BLaER1 (cell line): ENCODE measurements around the gene PPP1R15B.

Experiments used
- H3K27ac ChIP-seq: shearing (Covaris generic); formaldehyde crosslinking; 2 replicates; pipeline ENCODE4 v1.8.1; 2022
- H3K27me3 ChIP-seq: shearing (Covaris generic); formaldehyde crosslinking; 2 replicates; pipeline ENCODE4 v1.8.1; 2022
- H3K36me3 ChIP-seq: shearing (Covaris generic); formaldehyde crosslinking; 2 replicates; pipeline ENCODE4 v1.8.1; 2022
- H3K4me1 ChIP-seq: shearing (Covaris generic); formaldehyde crosslinking; 2 replicates; pipeline ENCODE4 v1.8.1; 2022
- H3K4me2 ChIP-seq: shearing (Covaris generic); formaldehyde crosslinking; 2 replicates; pipeline ENCODE4 v1.8.1; 2022
- H3K4me3 ChIP-seq: shearing (Covaris generic); formaldehyde crosslinking; 2 replicates; pipeline ENCODE4 v1.8.1; 2022
- H3K9ac ChIP-seq: shearing (Covaris generic); formaldehyde crosslinking; 2 replicates; pipeline ENCODE4 v1.8.1; 2022
- H3K9me3 ChIP-seq: shearing (Covaris generic); formaldehyde crosslinking; 2 replicates; pipeline ENCODE4 v1.8.1; 2022
- H4K20me1 ChIP-seq: shearing (Covaris generic); formaldehyde crosslinking; 2 replicates; pipeline ENCODE4 v1.8.1; 2022
- Cebpa-rat ChIP-seq: shearing (Covaris generic); IDR thresholded peaks from 2 replicates; pipeline ENCODE4 v1.8.1; 2022

PPP1R15B gene

GRCh38 chr1:204367956-204368355 is 43.7 kb downstream of the PPP1R15B start:
- no peaks in the 10 kb centered on the region for H3K36me3 ChIP-seq

GRCh38 chr1:204367193-204367858 is 44.3 kb downstream of the PPP1R15B start:
- Histone ChIP-seq H3K27me3 (no peaks in the 10 kb centered on the region), H3K4me3 (no peak overlapping the region), H4K20me1 (no peaks in the 10 kb centered on the region), H3K27ac (no peak overlapping the region), H3K4me1 (peaks cover 19% of the 10 kb centered on the region), H3K4me2 (no peak overlapping the region), H3K9me3 (no peaks in the 10 kb centered on the region), H3K36me3 (no peaks in the 10 kb centered on the region), H3K9ac (no peak overlapping the region)
- no peak for TF ChIP-seq Cebpa-rat

More at GRCh38 chr1:204367956-204368355, 43.7 kb downstream of the PPP1R15B start:
- peaks cover 15% of the 10 kb centered on the region for H3K4me1 ChIP-seq
- no peak overlapping the region for H3K9ac ChIP-seq
- no peak overlapping the region for H3K4me3 ChIP-seq
- H3K9me3 ChIP-seq, result no peaks in the 10 kb centered on the region
- no peaks in the 10 kb centered on the region for H3K27me3 ChIP-seq
- no peak overlapping the region for H3K27ac ChIP-seq
- no peak for TF ChIP-seq Cebpa-rat
- H3K4me2 ChIP-seq, result no peak overlapping the region
- no peaks in the 10 kb centered on the region for H4K20me1 ChIP-seq

- Histone ChIP-seq H3K4me3 (no peak overlapping the region), H3K4me1 (peaks cover 22% of the 10 kb centered on the region), H4K20me1 (no peaks in the 10 kb centered on the region), H3K9me3 (no peaks in the 10 kb centered on the region), H3K27ac (no peak overlapping the region), H3K9ac (no peak overlapping the region), H3K4me2 (no peak overlapping the region), H3K36me3 (no peaks in the 10 kb centered on the region), H3K27me3 (no peaks in the 10 kb centered on the region)
- TF ChIP-seq Cebpa-rat, result no peak
These were observed 44.9 kb downstream of the PPP1R15B start for GRCh38 chr1:204366759-204367158.

- Histone ChIP-seq H3K9ac (peak overlapping the region; percentile 40), H3K9me3 (no peaks in the 10 kb centered on the region), H3K27me3 (no peaks in the 10 kb centered on the region), H3K4me2 (peak overlapping the region; percentile 88), H3K36me3 (no peaks in the 10 kb centered on the region), H3K4me1 (peaks cover 50% of the 10 kb centered on the region), H4K20me1 (no peaks in the 10 kb centered on the region), H3K27ac (peak overlapping the region; percentile 39; the same call in 1 of the 2 replicates), H3K4me3 (peak overlapping the region; percentile 62)
- TF ChIP-seq Cebpa-rat, result no peak
These were observed 48.1 kb downstream of the PPP1R15B start for GRCh38 chr1:204363335-204364114.

- peaks cover 55% of the 10 kb centered on the region for H3K4me1 ChIP-seq
- no peaks in the 10 kb centered on the region for H3K27me3 ChIP-seq
- no peaks in the 10 kb centered on the region for H4K20me1 ChIP-seq
- H3K9me3 ChIP-seq, result no peaks in the 10 kb centered on the region
- H3K27ac ChIP-seq, result peak overlapping the region; percentile 39; the same call in 1 of the 2 replicates
- H3K4me2 ChIP-seq, result peak overlapping the region; percentile 88
- no peaks in the 10 kb centered on the region for H3K36me3 ChIP-seq
- peak overlapping the region; percentile 62 for H3K4me3 ChIP-seq
- peak overlapping the region; percentile 40 for H3K9ac ChIP-seq
- no peak for TF ChIP-seq Cebpa-rat
These were observed 48.7 kb downstream of the PPP1R15B start for GRCh38 chr1:204362984-204363334.

GRCh38 chr1:204361781-204362180 is 49.8 kb downstream of the PPP1R15B start:
- Histone ChIP-seq H3K4me1 (peaks cover 67% of the 10 kb centered on the region), H3K4me3 (no peak overlapping the region), H3K4me2 (no peak overlapping the region), H3K9me3 (no peaks in the 10 kb centered on the region), H3K9ac (no peak overlapping the region), H3K27me3 (no peaks in the 10 kb centered on the region), H3K27ac (0 out of 2 replicates have a peak overlapping the region, but pooled peaks have one; percentile 19), H3K36me3 (no peaks in the 10 kb centered on the region), H4K20me1 (no peaks in the 10 kb centered on the region)
- no peak for TF ChIP-seq Cebpa-rat

GRCh38 chr1:204361341-204361771 is 50.3 kb downstream of the PPP1R15B start:
- H3K36me3 ChIP-seq, result no peaks in the 10 kb centered on the region
- no peaks in the 10 kb centered on the region for H3K9me3 ChIP-seq
- H3K27ac ChIP-seq, result 0 out of 2 replicates have a peak overlapping the region, but pooled peaks have one; percentile 19
- no peaks in the 10 kb centered on the region for H4K20me1 ChIP-seq
- no peak for TF ChIP-seq Cebpa-rat
- H3K4me3 ChIP-seq, result no peak overlapping the region
- H3K4me2 ChIP-seq, result no peak overlapping the region
- H3K9ac ChIP-seq, result no peak overlapping the region
- H3K27me3 ChIP-seq, result no peaks in the 10 kb centered on the region
- H3K4me1 ChIP-seq, result peaks cover 69% of the 10 kb centered on the region

GRCh38 chr1:204360314-204360713 is 51.3 kb downstream of the PPP1R15B start:
- Histone ChIP-seq H3K9me3 (no peaks in the 10 kb centered on the region), H3K27ac (no peak overlapping the region), H3K27me3 (no peaks in the 10 kb centered on the region), H3K4me1 (peaks cover 69% of the 10 kb centered on the region), H3K4me2 (peak overlapping the region; percentile 83), H3K4me3 (no peak overlapping the region), H4K20me1 (no peaks in the 10 kb centered on the region), H3K36me3 (no peaks in the 10 kb centered on the region), H3K9ac (no peak overlapping the region)
- no peak for TF ChIP-seq Cebpa-rat

- no peaks in the 10 kb centered on the region for H3K27me3 ChIP-seq
- no peaks in the 10 kb centered on the region for H4K20me1 ChIP-seq
- no peaks in the 10 kb centered on the region for H3K36me3 ChIP-seq
- H3K4me2 ChIP-seq, result peak within 1 kb of the TSS; percentile 83
- no peaks in the 10 kb centered on the region for H3K9me3 ChIP-seq
- H3K4me3 ChIP-seq, result no peak within 1 kb of the TSS
- H3K27ac ChIP-seq, result peak within 1 kb of the TSS; percentile 29; the same call in 1 of the 2 replicates
- no peak for TF ChIP-seq Cebpa-rat
- H3K4me1 ChIP-seq, result peaks cover 75% of the 10 kb centered on the region
- peak within 1 kb of the TSS; percentile 47; the same call in 1 of the 2 replicates for H3K9ac ChIP-seq
These were observed 52.0 kb downstream of the PPP1R15B start, which contains the start of gene PLEKHA6 for GRCh38 chr1:204359474-204360255. TSS of gene PLEKHA6 (minus strand) at chr1:204359929. CDS start at chr1:204273727, 86,202 bp downstream.
